Mucosa of descending colon (tissue), 3 donors: ENCODE results near the gene MPIG6B. TPM values are rescaled to one million over a fixed set of nuclear protein-coding genes. Genes with fewer than 3 reads are reported as not detected.
A peak's percentile ranks its signal among the peaks of the same experiment; 100 is the strongest.

Experiments
- ATAC-seq: fragments of 200-7000 bp; cut with Tn5 transposase; one replicate; pipeline ENCODE4 v1.9.1; 2020; ENCODE audit warnings: mild to moderate bottlenecking, moderate library complexity
- DNase-seq, 3 donors: peaks; one replicate each; pipeline ENCODE4 v3.0.0-alpha.2; 2020
- H3K36me3 ChIP-seq: fragments of 200-600 bp; one replicate; pipeline ENCODE4 v1.8.0; 2021; ENCODE audit warnings: low read depth, mild to moderate bottlenecking
- H3K4me1 ChIP-seq: fragments of 200-600 bp; one replicate; pipeline ENCODE4 v1.8.0; 2021; ENCODE audit warnings: low read depth, mild to moderate bottlenecking
- H3K4me3 ChIP-seq: fragments of 200-600 bp; one replicate; pipeline ENCODE4 v1.8.0; 2021; ENCODE audit warnings: mild to moderate bottlenecking
- H3K9me3 ChIP-seq: fragments of 200-600 bp; one replicate; pipeline ENCODE4 v1.8.0; 2021; ENCODE audit warnings: mild to moderate bottlenecking
- intact Hi-C, 2 donors: fragments of 100-400 bp; cut with DNase I in 1 of 2; cut with micrococcal nuclease in 1 of 2; formaldehyde crosslinking; loops; one replicate each; pipeline versions ENCODE4 v1.11.0 to v1.11.1; 2022; cut with DNase I, micrococcal nuclease
- total RNA-seq, 3 donors: library from RNA; stranded (reverse); fragmentation: NEBNext Ultra II Directional in 2 of 3; extraction: Animal tissue kit (Norgen Biotek cat#: 25700) in 2 of 3; gene quantifications; one replicate each; pipeline versions ENCODE4 v1.2.1 to v1.2.4, GENCODE V29; 2021 to 2023
- TF ChIP-seq, protein P1 (sequence below): fragments of 200-600 bp; IDR thresholded peaks from one replicate; pipeline ENCODE4 v1.8.0; 2022; ENCODE audit warnings: antibody characterized with exemption, mild to moderate bottlenecking
- donor health status: DM: no; HTN: no; CAD: no; lungs with moderate emphysema.
- donor health status: DM: no; HTN: no; CAD: no.
- donor health status: DM: no; HTN: yes; CAD: no.

MPIG6B gene
- total RNA-seq, 3 donors from 2014 or later = 0.48 to 1.4 (median 0.57) TPM

DNA sequence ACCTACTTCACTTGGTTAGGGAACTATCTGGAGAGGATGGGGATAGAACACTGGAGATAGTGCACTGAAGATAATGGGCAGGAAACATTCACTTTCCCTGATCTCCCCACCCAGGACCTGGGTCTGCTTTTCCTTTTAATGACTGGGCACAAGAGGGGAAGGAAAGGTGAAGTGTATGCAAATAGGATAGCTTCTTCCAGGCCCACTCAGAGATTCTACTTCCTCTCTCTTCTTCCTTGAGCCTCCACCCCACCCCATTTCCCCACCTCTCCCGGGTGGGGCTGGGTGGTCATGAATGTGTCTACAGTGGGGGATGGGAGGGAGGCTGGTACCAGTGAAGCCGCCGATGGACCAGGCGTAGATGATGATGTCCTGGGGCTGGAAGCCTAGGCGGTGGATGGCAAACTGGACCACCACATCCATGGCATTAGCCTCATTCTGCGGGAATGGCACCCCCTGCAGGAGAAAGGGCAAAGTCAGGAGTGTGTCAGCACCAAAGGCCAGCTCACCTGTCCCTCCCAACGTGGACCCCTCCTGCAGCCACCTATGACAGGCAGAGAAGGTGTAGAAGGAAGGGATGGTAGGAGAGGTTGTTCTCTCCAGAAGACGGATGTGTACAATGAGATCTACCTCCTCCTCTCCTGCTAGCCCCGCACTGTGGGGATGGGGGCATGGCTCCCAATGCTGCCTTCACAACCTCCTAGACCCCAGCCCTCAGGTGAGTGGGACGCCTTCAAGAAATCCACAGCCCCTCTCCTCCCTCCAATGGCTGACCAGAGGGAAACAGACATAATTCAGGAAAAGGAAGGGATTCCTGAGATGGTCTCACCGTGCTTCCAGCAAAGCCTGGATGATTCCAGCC, 33.7 kb upstream of the MPIG6B start:
- ATAC-seq (peak; percentile 24), DNase-seq (peak in 1 of 3 donors; percentile 24)
- no peaks in the 10 kb centered on the region for H3K9me3 ChIP-seq
- H3K36me3 ChIP-seq = peaks cover 13% of the 10 kb centered on the region
- H3K4me3 ChIP-seq = no peak overlapping the region
- intact Hi-C loops = loop anchor here in 1 of 2 donors (10.0 kb wide), 1 partner anchor 175 kb away; the partner anchor contains the start of gene NEU1
- no peaks in the 10 kb centered on the region for H3K4me1 ChIP-seq
- TF ChIP-seq, protein P1, sequence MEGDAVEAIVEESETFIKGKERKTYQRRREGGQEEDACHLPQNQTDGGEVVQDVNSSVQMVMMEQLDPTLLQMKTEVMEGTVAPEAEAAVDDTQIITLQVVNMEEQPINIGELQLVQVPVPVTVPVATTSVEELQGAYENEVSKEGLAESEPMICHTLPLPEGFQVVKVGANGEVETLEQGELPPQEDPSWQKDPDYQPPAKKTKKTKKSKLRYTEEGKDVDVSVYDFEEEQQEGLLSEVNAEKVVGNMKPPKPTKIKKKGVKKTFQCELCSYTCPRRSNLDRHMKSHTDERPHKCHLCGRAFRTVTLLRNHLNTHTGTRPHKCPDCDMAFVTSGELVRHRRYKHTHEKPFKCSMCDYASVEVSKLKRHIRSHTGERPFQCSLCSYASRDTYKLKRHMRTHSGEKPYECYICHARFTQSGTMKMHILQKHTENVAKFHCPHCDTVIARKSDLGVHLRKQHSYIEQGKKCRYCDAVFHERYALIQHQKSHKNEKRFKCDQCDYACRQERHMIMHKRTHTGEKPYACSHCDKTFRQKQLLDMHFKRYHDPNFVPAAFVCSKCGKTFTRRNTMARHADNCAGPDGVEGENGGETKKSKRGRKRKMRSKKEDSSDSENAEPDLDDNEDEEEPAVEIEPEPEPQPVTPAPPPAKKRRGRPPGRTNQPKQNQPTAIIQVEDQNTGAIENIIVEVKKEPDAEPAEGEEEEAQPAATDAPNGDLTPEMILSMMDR = no peak

GRCh38 chr6:31690231-31691077, 32.7 kb upstream of the MPIG6B start:
- intact Hi-C loops = no loop called here
- DNase-seq = peak in 1 of 3 donors; percentile 31

GRCh38 chr6:31691078-31691463, 32.1 kb upstream of the MPIG6B start:
- no peak for ATAC-seq
- intact Hi-C loops = no loop called here
- peaks cover 13% of the 10 kb centered on the region for H3K36me3 ChIP-seq
- H3K4me3 ChIP-seq = no peak overlapping the region
- no peaks in the 10 kb centered on the region for H3K4me1 ChIP-seq
- H3K9me3 ChIP-seq = no peaks in the 10 kb centered on the region
- no peak for DNase-seq
- TF ChIP-seq, protein P1 = no peak

More at GRCh38 chr6:31690231-31691077, 32.7 kb upstream of the MPIG6B start:
- Histone ChIP-seq H3K9me3 (no peaks in the 10 kb centered on the region), H3K4me3 (no peak overlapping the region), H3K4me1 (no peaks in the 10 kb centered on the region), H3K36me3 (peaks cover 13% of the 10 kb centered on the region)
- TF ChIP-seq, protein P1 = no peak
- ATAC-seq = peak; percentile 91

DNA sequence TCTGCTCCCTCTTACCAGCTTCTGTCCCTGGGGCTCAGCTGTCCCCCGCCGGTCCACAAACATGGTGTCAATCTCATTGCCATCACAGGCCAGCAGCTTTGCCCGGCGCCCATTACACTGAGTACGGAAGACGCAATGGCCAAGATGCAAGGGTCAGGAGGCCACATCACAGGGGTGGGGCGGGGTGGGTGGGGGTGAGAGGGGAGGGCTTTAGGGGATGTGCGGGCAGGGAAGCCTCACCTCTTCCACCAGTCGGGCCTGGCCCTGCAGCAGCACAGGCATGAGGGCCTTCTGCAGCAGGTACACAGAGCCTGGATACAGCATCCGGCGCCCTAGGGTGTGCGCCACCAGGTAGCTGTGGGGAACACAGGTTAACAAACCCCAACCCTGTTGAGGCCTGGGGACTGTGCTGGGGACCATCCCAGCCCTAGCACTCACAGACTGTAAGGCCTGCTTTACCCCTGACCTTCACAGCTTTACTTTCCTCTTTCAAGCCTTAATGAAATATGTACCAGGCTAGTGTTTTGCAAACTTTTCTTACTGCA, 31.5 kb upstream of the MPIG6B start:
- intact Hi-C loops = no loop called here
- ATAC-seq (no peak), DNase-seq (no peak)
- TF ChIP-seq, protein P1 = no peak
- Histone ChIP-seq H3K9me3 (no peaks in the 10 kb centered on the region), H3K4me3 (no peak overlapping the region), H3K4me1 (no peaks in the 10 kb centered on the region), H3K36me3 (peaks cover 11% of the 10 kb centered on the region)

- Histone ChIP-seq H3K4me1 (no peaks in the 10 kb centered on the region), H3K4me3 (no peak overlapping the region), H3K9me3 (no peaks in the 10 kb centered on the region), H3K36me3 (peaks cover 7% of the 10 kb centered on the region)
- ATAC-seq (no peak), DNase-seq (no peak)
- TF ChIP-seq, protein P1 = no peak
- intact Hi-C loops = no loop called here
These were observed 30.8 kb upstream of the MPIG6B start for GRCh38 chr6:31692353-31692752.
